ENCODE results near the gene CPA1. TPM values are rescaled to one million over a fixed set of nuclear protein-coding genes. Genes with fewer than 3 reads are reported as not detected.
A peak's percentile ranks its signal among the peaks of the same experiment; 100 is the strongest.

The CPA1 gene
- total and polyA plus RNA-seq, 7 experiments from 2014 or later: not detected

- CTCF ChIA-PET: interaction anchor here (0.6 kb wide), 1 partner anchor 468 kb away, joined by 3 read pairs; no protein-coding TSS in a partner anchor
- peaks cover 0 to 6% (median 0%) of the 10 kb centered on the region in 7 donors for H3K4me1 Mint-ChIP-seq
- H3K9me3 Mint-ChIP-seq: peaks cover 0 to 3% (median 0%) of the 10 kb centered on the region in 11 donors
- H3K4me3 ChIP-seq (ENCODE audit: low read length): no peak overlapping the region
- H3K4me1 ChIP-seq (ENCODE audit: control insufficient read depth in 2 of 2, insufficient read depth in 2 of 2, low read length in 2 of 2): no peaks in the 10 kb centered on the region
- intact Hi-C loops (cut with micrococcal nuclease): no loop called here
- H3K27ac Mint-ChIP-seq: no peak overlapping the region
- no peaks in the 10 kb centered on the region for H3K27me3 ChIP-seq (ENCODE audit: control insufficient read depth in 2 of 2, insufficient read depth in 2 of 2, low read length in 2 of 2)
- peaks cover 0 to 3% (median 0%) of the 10 kb centered on the region in 5 donors for H3K27me3 Mint-ChIP-seq
- H3K27ac ChIP-seq (ENCODE audit: low read depth, low read length): no peak overlapping the region
- POLR2A ChIA-PET: interaction anchor here (0.6 kb wide), 1 partner anchor 86 kb away, joined by 3 read pairs; no protein-coding TSS in a partner anchor
- H3K9me3 ChIP-seq (ENCODE audit: control insufficient read depth in 2 of 3, low read length in 3 of 3): no peaks in the 10 kb centered on the region
- ATAC-seq (no peak), DNase-seq (no peak)
- no peaks in the 10 kb centered on the region for H3K36me3 ChIP-seq (ENCODE audit: control insufficient read depth in 2 of 3, insufficient read depth in 3 of 3, low read length in 3 of 3)
- no peaks in the 10 kb centered on the region for H3K36me3 Mint-ChIP-seq
- no peak overlapping the region for H3K4me3 Mint-ChIP-seq
Measured at GRCh38 chr7:130346941-130347340, 33.4 kb upstream of the CPA1 start.

DNA sequence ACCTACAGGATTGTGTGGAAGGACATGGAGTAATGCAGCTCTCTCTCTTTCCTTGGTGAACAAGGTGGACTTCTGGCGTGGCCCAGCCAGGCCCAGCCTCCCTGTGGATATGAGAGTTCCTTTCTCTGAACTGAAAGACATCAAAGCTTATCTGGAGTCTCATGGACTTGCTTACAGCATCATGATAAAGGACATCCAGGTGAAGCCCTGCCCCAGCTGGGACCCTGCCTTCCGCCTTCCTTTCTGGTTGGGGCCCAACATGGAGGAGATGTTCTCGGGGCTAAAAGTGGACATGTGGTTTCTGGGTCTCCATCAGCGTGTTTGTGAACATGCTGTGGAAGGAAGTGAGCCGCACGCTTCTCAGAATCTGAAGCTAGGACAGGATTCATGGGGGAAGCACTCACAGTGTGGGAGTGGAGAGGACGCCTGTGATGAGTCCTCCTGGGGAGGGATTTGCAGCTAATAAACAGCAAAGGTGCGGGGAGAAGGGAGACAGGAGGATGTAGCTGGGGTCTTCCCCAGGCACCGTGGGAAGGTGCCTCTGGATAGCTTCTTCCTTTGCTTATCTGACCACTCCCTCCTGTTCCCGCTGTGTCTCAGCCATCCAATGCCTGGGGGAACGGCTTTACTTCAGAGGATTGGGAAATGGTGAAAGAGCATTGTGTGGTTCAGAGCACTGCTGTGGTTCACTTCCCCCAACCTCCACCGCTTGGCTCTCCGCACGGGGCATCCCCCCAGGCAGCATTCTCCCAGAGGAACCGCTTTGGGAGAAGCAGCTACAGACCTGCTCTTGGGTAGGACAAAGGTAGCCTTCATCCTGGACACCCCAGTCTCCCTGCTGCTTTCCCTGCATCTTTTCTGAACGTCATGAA lies 30.1 kb upstream of the CPA1 start:
- Histone ChIP-seq H3K27ac (ENCODE audit: low read depth, low read length) (no peak overlapping the region), H3K36me3 (ENCODE audit: control insufficient read depth in 2 of 3, insufficient read depth in 3 of 3, low read length in 3 of 3) (no peaks in the 10 kb centered on the region), H3K27me3 (ENCODE audit: control insufficient read depth in 2 of 2, insufficient read depth in 2 of 2, low read length in 2 of 2) (no peaks in the 10 kb centered on the region), H3K4me3 (ENCODE audit: low read length) (no peak overlapping the region), H3K9me3 (ENCODE audit: control insufficient read depth in 2 of 3, low read length in 3 of 3) (no peaks in the 10 kb centered on the region), H3K4me1 (ENCODE audit: control insufficient read depth in 2 of 2, insufficient read depth in 2 of 2, low read length in 2 of 2) (no peaks in the 10 kb centered on the region)
- peaks cover 0 to 9% (median 4%) of the 10 kb centered on the region in 7 donors for H3K4me1 Mint-ChIP-seq
- DNase-seq (no peak), ATAC-seq (no peak)
- no peaks in the 10 kb centered on the region for H3K9me3 Mint-ChIP-seq
- no peak overlapping the region for H3K4me3 Mint-ChIP-seq
- ChIA-PET POLR2A (no interaction called here), CTCF (no interaction called here)
- intact Hi-C loops (cut with micrococcal nuclease): no loop called here
- H3K36me3 Mint-ChIP-seq: peaks cover 0 to 2% (median 0%) of the 10 kb centered on the region in 5 donors
- H3K27me3 Mint-ChIP-seq: peaks cover 0 to 3% (median 0%) of the 10 kb centered on the region in 5 donors
- no peak overlapping the region for H3K27ac Mint-ChIP-seq

- POLR2A ChIA-PET: no interaction called here
- Mint-ChIP-seq H3K4me3 (peak overlapping the region in 1 of 10 donors; percentile 2), H3K4me1 (peaks cover 0 to 9% (median 4%) of the 10 kb centered on the region in 7 donors), H3K9me3 (no peaks in the 10 kb centered on the region), H3K27ac (peak overlapping the region in 1 of 9 donors; percentile 46), H3K27me3 (peaks cover 0 to 3% (median 0%) of the 10 kb centered on the region in 5 donors), H3K36me3 (peaks cover 0 to 2% (median 0%) of the 10 kb centered on the region in 5 donors)
- DNase-seq (no peak), ATAC-seq (no peak)
- intact Hi-C loops (cut with micrococcal nuclease): no loop called here
- Histone ChIP-seq H3K4me1 (ENCODE audit: control insufficient read depth in 2 of 2, insufficient read depth in 2 of 2, low read length in 2 of 2) (no peaks in the 10 kb centered on the region), H3K27me3 (ENCODE audit: control insufficient read depth in 2 of 2, insufficient read depth in 2 of 2, low read length in 2 of 2) (no peaks in the 10 kb centered on the region), H3K9me3 (ENCODE audit: control insufficient read depth in 2 of 3, low read length in 3 of 3) (no peaks in the 10 kb centered on the region), H3K27ac (ENCODE audit: low read depth, low read length) (no peak overlapping the region), H3K4me3 (ENCODE audit: low read length) (no peak overlapping the region), H3K36me3 (ENCODE audit: control insufficient read depth in 2 of 3, insufficient read depth in 3 of 3, low read length in 3 of 3) (no peaks in the 10 kb centered on the region)
- CTCF ChIA-PET: no interaction called here
Measured at GRCh38 chr7:130350945-130351790, 29.1 kb upstream of the CPA1 start.

DNA sequence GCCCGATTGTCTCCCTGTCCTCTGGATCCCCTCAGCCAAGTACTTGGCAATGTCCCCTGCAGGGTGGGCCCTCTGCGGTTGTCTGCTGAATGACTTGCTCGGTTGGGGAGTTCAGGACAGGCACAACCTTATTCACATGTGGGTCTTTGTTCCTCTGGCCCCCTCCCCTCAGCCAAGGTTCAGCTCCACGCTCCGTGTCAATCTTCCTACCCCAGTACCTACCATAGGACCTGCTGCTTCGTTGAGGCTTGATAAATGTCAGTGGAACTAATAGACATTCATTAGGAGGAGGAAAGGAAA lies 28.6 kb upstream of the CPA1 start:
- ATAC-seq: no peak
- Mint-ChIP-seq H3K36me3 (peaks cover 0 to 2% (median 0%) of the 10 kb centered on the region in 5 donors), H3K27ac (peak overlapping the region in 1 of 9 donors; percentile 46)

GRCh38 chr7:130352194-130353074 lies 27.9 kb upstream of the CPA1 start:
- H3K27me3 Mint-ChIP-seq: peaks cover 0 to 3% (median 0%) of the 10 kb centered on the region in 5 donors
- Histone ChIP-seq H3K4me3 (ENCODE audit: low read length) (no peak overlapping the region), H3K27me3 (ENCODE audit: control insufficient read depth in 2 of 2, insufficient read depth in 2 of 2, low read length in 2 of 2) (no peaks in the 10 kb centered on the region), H3K36me3 (ENCODE audit: control insufficient read depth in 2 of 3, insufficient read depth in 3 of 3, low read length in 3 of 3) (no peaks in the 10 kb centered on the region), H3K27ac (ENCODE audit: low read depth, low read length) (no peak overlapping the region), H3K4me1 (ENCODE audit: control insufficient read depth in 2 of 2, insufficient read depth in 2 of 2, low read length in 2 of 2) (no peaks in the 10 kb centered on the region), H3K9me3 (ENCODE audit: control insufficient read depth in 2 of 3, low read length in 3 of 3) (no peaks in the 10 kb centered on the region)
- H3K27ac Mint-ChIP-seq: no peak overlapping the region
- peaks cover 0 to 2% (median 0%) of the 10 kb centered on the region in 5 donors for H3K36me3 Mint-ChIP-seq
- POLR2A ChIA-PET: no interaction called here
- no peak for DNase-seq
- H3K9me3 Mint-ChIP-seq: no peaks in the 10 kb centered on the region
- no peak overlapping the region for H3K4me3 Mint-ChIP-seq
- CTCF ChIA-PET: no interaction called here
- intact Hi-C loops (cut with micrococcal nuclease): no loop called here
- ATAC-seq: no peak
- peaks cover 0 to 9% (median 4%) of the 10 kb centered on the region in 7 donors for H3K4me1 Mint-ChIP-seq

More for the DNA sequence above, 28.6 kb upstream of the CPA1 start:
- CTCF ChIA-PET: no interaction called here
- intact Hi-C loops (cut with micrococcal nuclease): no loop called here
- H3K4me1 Mint-ChIP-seq: peaks cover 0 to 9% (median 4%) of the 10 kb centered on the region in 7 donors
- H3K9me3 Mint-ChIP-seq: no peaks in the 10 kb centered on the region
- Histone ChIP-seq H3K27me3 (ENCODE audit: control insufficient read depth in 2 of 2, insufficient read depth in 2 of 2, low read length in 2 of 2) (no peaks in the 10 kb centered on the region), H3K4me1 (ENCODE audit: control insufficient read depth in 2 of 2, insufficient read depth in 2 of 2, low read length in 2 of 2) (no peaks in the 10 kb centered on the region), H3K4me3 (ENCODE audit: low read length) (no peak overlapping the region), H3K27ac (ENCODE audit: low read depth, low read length) (no peak overlapping the region), H3K9me3 (ENCODE audit: control insufficient read depth in 2 of 3, low read length in 3 of 3) (no peaks in the 10 kb centered on the region), H3K36me3 (ENCODE audit: control insufficient read depth in 2 of 3, insufficient read depth in 3 of 3, low read length in 3 of 3) (no peaks in the 10 kb centered on the region)
- H3K4me3 Mint-ChIP-seq: no peak overlapping the region
- peaks cover 0 to 3% (median 0%) of the 10 kb centered on the region in 5 donors for H3K27me3 Mint-ChIP-seq
- DNase-seq: no peak
- POLR2A ChIA-PET: no interaction called here

DNA sequence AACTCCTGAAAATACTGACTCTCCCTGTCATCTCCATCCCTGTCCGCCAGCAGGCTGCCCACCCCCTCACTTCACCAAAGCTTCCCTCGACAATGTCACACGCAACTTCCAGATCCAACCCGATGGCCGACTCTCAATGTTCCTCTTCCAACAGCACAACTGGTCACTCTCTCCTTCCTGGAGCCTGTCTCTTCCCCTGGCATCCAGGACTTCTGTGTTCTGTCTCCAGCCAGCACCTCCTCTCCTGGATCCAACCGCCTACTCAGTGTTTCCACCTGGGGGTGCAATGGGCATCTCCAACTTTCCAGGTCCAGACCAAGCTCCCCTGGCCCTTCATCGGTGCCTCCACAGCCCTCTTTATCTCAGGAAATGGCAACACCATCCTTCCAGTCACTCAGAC lies 27.1 kb upstream of the CPA1 start:
- intact Hi-C loops (cut with micrococcal nuclease): no loop called here
- CTCF ChIA-PET: no interaction called here
- Mint-ChIP-seq H3K36me3 (peaks cover 0 to 2% (median 0%) of the 10 kb centered on the region in 5 donors), H3K27me3 (no peaks in the 10 kb centered on the region), H3K4me3 (no peak overlapping the region), H3K4me1 (peaks cover 0 to 9% (median 4%) of the 10 kb centered on the region in 7 donors), H3K9me3 (no peaks in the 10 kb centered on the region), H3K27ac (no peak overlapping the region)
- DNase-seq (no peak), ATAC-seq (no peak)
- Histone ChIP-seq H3K27ac (ENCODE audit: low read depth, low read length) (no peak overlapping the region), H3K4me3 (ENCODE audit: low read length) (no peak overlapping the region), H3K36me3 (ENCODE audit: control insufficient read depth in 2 of 3, insufficient read depth in 3 of 3, low read length in 3 of 3) (no peaks in the 10 kb centered on the region), H3K4me1 (ENCODE audit: control insufficient read depth in 2 of 2, insufficient read depth in 2 of 2, low read length in 2 of 2) (no peaks in the 10 kb centered on the region), H3K9me3 (ENCODE audit: control insufficient read depth in 2 of 3, low read length in 3 of 3) (no peaks in the 10 kb centered on the region), H3K27me3 (ENCODE audit: control insufficient read depth in 2 of 2, insufficient read depth in 2 of 2, low read length in 2 of 2) (no peaks in the 10 kb centered on the region)
- POLR2A ChIA-PET: no interaction called here
